Activated CD4-positive, alpha-beta T cell treated with anti-CD3 and anti-CD28 coated beads for 24 hours (primary cell): ENCODE results near the gene ANKRD49.
A peak's percentile ranks its signal among the peaks of the same experiment; 100 is the strongest.
"Not testable (repeated sequence)": the region's sequence is repeated elsewhere in the genome, so short reads cannot be mapped to it uniquely, and the experiment has no call there.

Experiments used
- DNase-seq, 2 donors: peaks; one replicate each; pipeline ENCODE4 v3.0.0-alpha.2; 2020; ENCODE audit warnings: low read depth in 2 of 2

The ANKRD49 gene

GRCh38 chr11:94506513-94506912, 12.7 kb downstream of the ANKRD49 start:
- DNase-seq, result not testable (repeated sequence)

GRCh38 chr11:94507485-94507884, 13.7 kb downstream of the ANKRD49 start:
- no peak for DNase-seq

GRCh38 chr11:94511932-94512781, 18.4 kb downstream of the ANKRD49 start, which contains the start of gene C11orf97:
Gene C11orf97, plus strand, starts transcription at chr11:94512461. Its CDS starts 68 bp downstream, at chr11:94512529.
- peak in 1 of 2 donors; percentile 38 for DNase-seq

GRCh38 chr11:94513091-94513490, 19.3 kb downstream of the ANKRD49 start:
- DNase-seq, result no peak

GRCh38 chr11:94515398-94515797, 21.6 kb downstream of the ANKRD49 start:
- DNase-seq, result no peak

GRCh38 chr11:94516725-94517124, 22.9 kb downstream of the ANKRD49 start:
- DNase-seq, result no peak

GRCh38 chr11:94518300-94518699, 24.5 kb downstream of the ANKRD49 start:
- DNase-seq, result no peak

GRCh38 chr11:94519478-94520084, 25.8 kb downstream of the ANKRD49 start:
- no peak for DNase-seq

- DNase-seq, result no peak
Observed at GRCh38 chr11:94521684-94522083, 27.9 kb downstream of the ANKRD49 start.

- DNase-seq, result no peak
Observed at GRCh38 chr11:94524341-94524740, 30.6 kb downstream of the ANKRD49 start.

GRCh38 chr11:94525546-94526324, 32.0 kb downstream of the ANKRD49 start:
- DNase-seq, result no peak

- no peak for DNase-seq
Observed at GRCh38 chr11:94526645-94527438, 33.1 kb downstream of the ANKRD49 start.

GRCh38 chr11:94528551-94528950, 34.8 kb downstream of the ANKRD49 start:
- no peak for DNase-seq

- no peak for DNase-seq
Observed at GRCh38 chr11:94532211-94532610, 38.4 kb downstream of the ANKRD49 start.

- DNase-seq, result no peak
Observed at GRCh38 chr11:94533206-94533605, 39.4 kb downstream of the ANKRD49 start.

GRCh38 chr11:94533696-94534630, 40.2 kb downstream of the ANKRD49 start:
- DNase-seq, result no peak

GRCh38 chr11:94536386-94536785, 42.6 kb downstream of the ANKRD49 start:
- DNase-seq, result no peak

GRCh38 chr11:94537031-94537600, 43.3 kb downstream of the ANKRD49 start:
- no peak for DNase-seq

- no peak for DNase-seq
Observed at GRCh38 chr11:94539420-94539819, 45.6 kb downstream of the ANKRD49 start.
